ENCODE results near the gene POF1B.
"Not testable (repeated sequence)": the region's sequence is repeated elsewhere in the genome, so short reads cannot be mapped to it uniquely, and the experiment has no call there.

POF1B gene

GRCh38 chrX:85379174-85379907 is at the start of gene POF1B:
POF1B (minus strand) TSS chrX:85379665; CDS start chrX:85379454, 211 bp downstream.
- in situ Hi-C loops (cut with HindIII; ENCODE audit: low pct_ligation_motif_present, low pct_unique_long_range_greater_than_20kb, low sequenced_read_pairs): no loop called here
- DNase-seq: no peak

DNA sequence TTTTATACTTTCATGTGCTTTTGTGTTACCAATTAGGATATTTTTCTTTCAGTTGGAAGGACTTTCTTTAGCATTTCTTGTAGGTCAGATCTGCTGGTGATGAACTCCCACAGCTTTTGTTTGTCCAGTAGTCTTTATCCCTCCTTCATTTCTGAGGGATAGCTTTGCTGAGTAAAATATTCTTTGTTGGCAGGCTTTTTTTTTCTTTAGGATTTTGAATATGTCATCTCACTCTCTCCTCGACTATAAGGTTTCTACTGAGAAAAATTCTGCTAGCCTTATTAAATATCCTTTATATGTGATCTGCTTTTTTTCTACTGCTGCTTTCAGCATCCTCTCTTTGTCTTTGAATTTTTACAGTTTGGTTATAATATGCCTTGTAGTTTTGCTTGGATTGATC is 49.6 kb upstream of the POF1B start:
- no peak for DNase-seq
- in situ Hi-C loops (cut with HindIII; ENCODE audit: low pct_ligation_motif_present, low pct_unique_long_range_greater_than_20kb, low sequenced_read_pairs): no loop called here

DNA sequence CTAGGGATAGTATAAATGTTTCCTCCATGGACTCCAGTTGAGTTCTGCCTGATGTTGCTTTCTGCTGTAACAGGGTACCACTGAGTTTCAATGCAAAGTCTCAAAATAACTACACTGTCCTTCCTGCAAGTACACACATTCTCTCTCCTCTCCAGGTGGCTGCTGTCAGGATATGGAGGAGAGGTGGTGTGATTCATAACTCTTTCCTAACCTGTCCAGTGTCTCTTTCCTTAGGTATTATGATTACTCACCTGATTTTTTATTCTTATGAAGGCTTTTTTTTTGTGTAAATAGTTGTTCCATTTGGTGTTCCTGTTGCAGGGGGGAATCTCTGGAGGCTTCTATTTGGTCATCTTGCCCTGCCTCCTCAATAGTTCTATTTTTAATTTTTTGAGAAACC is 39.8 kb upstream of the POF1B start:
- no peak for DNase-seq
- in situ Hi-C loops (cut with HindIII; ENCODE audit: low pct_ligation_motif_present, low pct_unique_long_range_greater_than_20kb, low sequenced_read_pairs): no loop called here

- no peak for DNase-seq
- in situ Hi-C loops (cut with HindIII; ENCODE audit: low pct_ligation_motif_present, low pct_unique_long_range_greater_than_20kb, low sequenced_read_pairs): no loop called here
Measured at GRCh38 chrX:85391878-85392238, 12.4 kb upstream of the POF1B start.

DNA sequence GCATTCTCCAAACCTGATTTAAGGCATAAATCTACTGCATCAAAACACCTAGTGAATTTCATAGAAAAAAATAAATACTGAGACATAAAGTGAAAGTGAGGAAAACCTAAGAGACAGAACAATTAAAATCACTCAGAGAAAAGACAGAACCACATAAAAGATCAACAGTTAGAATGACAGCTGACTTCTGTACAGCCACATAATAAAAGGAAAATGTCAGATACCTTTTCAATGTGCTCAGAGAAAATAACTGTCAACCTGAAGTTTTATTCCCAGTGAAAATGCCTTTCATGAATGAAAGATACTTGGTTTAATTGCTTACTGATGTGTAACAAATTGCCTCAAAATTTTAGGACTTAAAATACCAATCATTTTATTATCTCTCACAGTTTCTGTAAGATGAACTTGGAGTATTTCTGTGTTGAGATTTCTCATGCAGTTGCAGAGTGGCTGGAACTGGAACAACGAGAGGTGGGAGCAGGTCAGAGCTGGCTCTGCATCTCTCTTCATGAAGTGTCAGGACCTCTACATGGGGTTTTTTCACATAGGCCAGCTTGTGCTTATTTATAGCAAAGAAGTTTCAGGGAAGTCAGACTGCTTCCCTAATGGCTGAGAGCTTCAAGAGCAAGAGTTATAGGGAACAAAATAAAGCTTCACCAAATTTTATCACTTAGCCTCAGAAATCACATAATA is 11.9 kb upstream of the POF1B start:
- DNase-seq: no peak
- in situ Hi-C loops (cut with HindIII; ENCODE audit: low pct_ligation_motif_present, low pct_unique_long_range_greater_than_20kb, low sequenced_read_pairs): no loop called here

- in situ Hi-C loops (cut with HindIII; ENCODE audit: low pct_ligation_motif_present, low pct_unique_long_range_greater_than_20kb, low sequenced_read_pairs): no loop called here
- DNase-seq: no peak
Measured at GRCh38 chrX:85381602-85382001, 2.1 kb upstream of the POF1B start.

DNA sequence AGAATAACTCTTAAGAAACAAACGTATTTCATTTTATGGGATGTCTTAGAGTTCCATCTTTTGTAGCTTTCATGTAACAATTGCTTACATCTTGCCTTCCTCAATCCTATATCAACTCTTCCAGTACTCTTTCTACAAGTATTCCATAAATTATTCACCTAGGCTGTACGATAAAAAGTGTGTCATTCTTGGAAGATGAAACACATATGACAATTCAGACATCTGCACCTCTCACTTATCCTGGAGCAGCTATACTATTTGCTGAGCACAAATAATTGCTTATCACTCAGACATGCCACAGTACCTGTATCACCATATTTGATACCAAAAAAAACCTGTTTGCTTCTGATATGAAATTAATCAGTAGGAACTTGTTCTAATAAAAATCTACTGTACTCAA is 1.0 kb downstream of the POF1B start:
- in situ Hi-C loops (cut with HindIII; ENCODE audit: low pct_ligation_motif_present, low pct_unique_long_range_greater_than_20kb, low sequenced_read_pairs): no loop called here
- DNase-seq: no peak

DNA sequence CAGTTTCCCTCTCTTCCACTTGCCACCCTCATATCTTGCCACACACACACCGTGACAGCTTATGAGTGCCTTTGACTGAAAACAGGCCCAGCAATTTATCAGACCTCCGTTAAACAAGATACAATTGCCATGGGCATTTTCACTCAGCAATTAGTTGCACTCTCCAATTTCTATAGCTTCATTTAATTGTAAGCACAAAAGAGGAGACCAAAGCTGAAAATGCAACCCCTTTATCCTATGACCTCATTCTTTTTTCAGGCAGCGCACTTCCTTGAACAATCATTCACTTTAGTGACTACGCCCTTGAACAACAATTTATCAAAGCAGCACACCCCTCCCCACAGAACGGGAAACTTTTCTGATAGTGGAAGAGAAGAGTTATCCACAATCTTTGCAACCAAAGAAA is 4.1 kb downstream of the POF1B start:
- in situ Hi-C loops (cut with HindIII; ENCODE audit: low pct_ligation_motif_present, low pct_unique_long_range_greater_than_20kb, low sequenced_read_pairs): no loop called here

DNA sequence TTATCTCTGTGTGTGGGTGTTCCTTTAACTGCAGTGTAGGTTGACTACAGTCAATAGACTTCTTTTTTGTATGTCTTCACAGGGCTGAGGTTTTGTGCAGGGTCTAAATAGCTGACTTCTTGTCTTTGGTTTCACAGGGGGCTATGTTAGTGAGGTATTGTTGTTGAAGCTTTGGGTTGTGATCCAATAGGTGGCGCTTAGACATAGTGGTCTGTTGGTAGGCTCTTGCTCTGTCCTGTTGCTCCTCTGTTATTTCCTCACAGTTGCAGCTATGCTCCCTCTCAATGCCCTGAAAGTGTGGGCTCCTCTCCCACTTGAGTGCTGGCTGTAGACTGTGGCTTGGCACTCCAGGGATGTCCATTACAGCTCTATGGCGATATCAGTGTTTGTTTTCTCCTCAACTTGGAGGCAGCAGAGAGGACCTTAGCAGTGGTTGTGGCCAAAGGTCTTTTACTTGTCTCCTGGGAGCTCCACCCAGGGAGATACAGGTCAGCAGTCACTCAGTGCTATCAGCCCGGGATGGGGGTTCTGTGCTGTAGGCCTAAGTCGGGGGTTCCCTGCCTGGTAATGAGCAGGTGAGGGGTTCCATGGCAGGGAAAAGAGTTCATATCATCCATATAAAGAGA is 14.0 kb downstream of the POF1B start:
- DNase-seq: no peak
- in situ Hi-C loops (cut with HindIII; ENCODE audit: low pct_ligation_motif_present, low pct_unique_long_range_greater_than_20kb, low sequenced_read_pairs): no loop called here

More for the DNA sequence above, 4.1 kb downstream of the POF1B start:
- DNase-seq: no peak

- in situ Hi-C loops (cut with HindIII; ENCODE audit: low pct_ligation_motif_present, low pct_unique_long_range_greater_than_20kb, low sequenced_read_pairs): no loop called here
- no peak for DNase-seq
Measured at GRCh38 chrX:85359051-85359450, 20.4 kb downstream of the POF1B start.

DNA sequence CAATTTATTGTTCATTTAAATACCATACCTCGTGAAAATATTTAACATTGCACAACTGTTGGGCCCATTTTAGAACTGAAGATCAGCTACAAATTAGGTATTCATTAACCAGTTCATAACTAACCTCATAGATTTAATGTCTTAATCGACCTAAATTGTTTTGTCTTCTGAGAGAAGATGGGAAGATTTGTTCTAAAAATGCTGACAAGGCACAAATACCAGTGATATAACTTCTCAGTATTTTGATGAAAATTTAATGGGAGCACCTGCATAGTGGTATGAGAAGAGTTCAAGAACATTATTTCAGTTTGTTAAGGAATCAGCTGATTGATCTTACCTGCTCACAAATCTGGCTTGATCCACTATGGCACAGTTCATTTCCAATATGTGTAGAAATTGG is 33.9 kb downstream of the POF1B start:
- DNase-seq: no peak
- in situ Hi-C loops (cut with HindIII; ENCODE audit: low pct_ligation_motif_present, low pct_unique_long_range_greater_than_20kb, low sequenced_read_pairs): no loop called here

- in situ Hi-C loops (cut with HindIII; ENCODE audit: low pct_ligation_motif_present, low pct_unique_long_range_greater_than_20kb, low sequenced_read_pairs): no loop called here
- DNase-seq: no peak
Measured at GRCh38 chrX:85327060-85327333, 52.5 kb downstream of the POF1B start.

DNA sequence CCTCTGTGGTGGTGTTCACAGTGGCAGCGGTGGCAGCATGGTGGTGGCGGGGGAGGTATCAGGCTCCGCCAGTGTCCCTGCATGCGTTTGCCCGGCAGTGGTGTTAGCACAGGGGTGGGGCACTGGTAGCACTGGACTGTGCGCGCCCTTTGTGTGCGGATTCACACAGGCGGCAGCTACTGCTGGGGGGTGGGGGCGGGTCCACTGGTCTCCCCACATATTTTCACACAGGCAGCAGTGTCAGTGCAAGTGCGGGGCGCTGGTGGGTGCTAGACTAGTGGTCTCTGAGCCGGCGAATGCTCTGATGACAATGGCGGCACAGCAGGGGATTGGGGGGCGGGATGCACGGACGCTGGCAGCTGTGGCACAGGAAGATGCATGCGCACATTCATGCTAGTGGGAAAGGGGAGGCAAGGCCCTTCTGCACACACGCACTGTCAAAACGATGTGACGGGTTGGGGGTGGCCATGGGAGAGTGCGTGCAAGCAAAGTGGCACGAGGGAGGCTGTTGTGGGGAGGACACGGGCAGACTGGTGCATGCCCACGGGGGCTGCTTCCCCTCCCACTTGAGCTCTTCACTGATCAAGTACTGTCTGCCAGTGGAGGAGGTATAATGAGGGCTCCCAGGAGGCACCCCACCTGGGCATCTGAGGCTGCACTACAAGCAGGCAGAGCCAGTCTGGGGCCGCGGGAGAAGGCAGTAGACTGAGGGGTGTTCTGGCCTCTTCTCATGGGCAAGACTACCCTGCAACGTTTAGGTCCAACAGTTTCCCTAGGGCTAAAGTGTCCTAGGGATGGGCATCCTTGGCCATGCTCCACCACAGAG is 53.0 kb downstream of the POF1B start:
- no peak for DNase-seq
- in situ Hi-C loops (cut with HindIII; ENCODE audit: low pct_ligation_motif_present, low pct_unique_long_range_greater_than_20kb, low sequenced_read_pairs): no loop called here

DNA sequence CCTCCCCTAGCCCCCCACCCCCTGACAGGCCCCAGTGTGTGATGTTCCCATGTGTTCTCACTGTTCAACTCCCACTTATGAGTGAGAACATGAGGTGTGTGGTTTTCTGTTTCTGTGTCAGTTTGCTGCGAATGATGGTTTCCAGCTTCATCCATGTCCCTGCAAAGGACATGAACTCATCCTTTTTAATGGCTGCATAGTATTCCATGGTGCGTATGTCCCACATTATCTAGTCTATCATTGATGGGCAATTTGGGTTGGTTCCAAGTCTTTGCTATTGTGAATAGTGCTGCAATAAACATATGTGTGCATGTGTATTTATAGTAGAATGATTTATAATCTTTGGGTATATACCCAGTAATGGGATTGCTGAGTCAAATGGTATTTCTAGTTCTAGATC is 68.1 kb downstream of the POF1B start:
- DNase-seq; in situ Hi-C loops (cut with HindIII; ENCODE audit: low pct_ligation_motif_present, low pct_unique_long_range_greater_than_20kb, low sequenced_read_pairs): not testable (repeated sequence)

DNA sequence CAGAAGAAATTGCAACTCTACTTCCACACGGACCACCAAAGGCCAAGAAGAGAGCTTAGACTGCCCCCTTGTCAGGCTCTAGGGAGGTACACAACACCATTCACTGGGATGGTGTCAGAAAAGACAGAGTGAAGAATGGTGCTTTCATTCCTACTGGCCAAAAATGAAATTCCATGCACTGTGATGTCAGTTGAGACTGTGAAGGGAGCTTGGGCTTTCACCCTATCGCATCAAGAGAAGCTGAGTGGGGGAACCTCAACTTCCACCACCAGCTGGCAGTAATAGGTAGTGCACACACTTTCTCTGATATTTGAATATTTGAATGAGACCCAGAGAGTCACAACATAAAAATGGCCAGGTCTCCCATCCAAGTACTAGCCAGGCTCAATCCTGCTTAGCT is 69.7 kb downstream of the POF1B start:
- in situ Hi-C loops (cut with HindIII; ENCODE audit: low pct_ligation_motif_present, low pct_unique_long_range_greater_than_20kb, low sequenced_read_pairs): no loop called here
- no peak for DNase-seq

GRCh38 chrX:85303544-85303943 is 75.9 kb downstream of the POF1B start:
- no peak for DNase-seq
- in situ Hi-C loops (cut with HindIII; ENCODE audit: low pct_ligation_motif_present, low pct_unique_long_range_greater_than_20kb, low sequenced_read_pairs): no loop called here

DNA sequence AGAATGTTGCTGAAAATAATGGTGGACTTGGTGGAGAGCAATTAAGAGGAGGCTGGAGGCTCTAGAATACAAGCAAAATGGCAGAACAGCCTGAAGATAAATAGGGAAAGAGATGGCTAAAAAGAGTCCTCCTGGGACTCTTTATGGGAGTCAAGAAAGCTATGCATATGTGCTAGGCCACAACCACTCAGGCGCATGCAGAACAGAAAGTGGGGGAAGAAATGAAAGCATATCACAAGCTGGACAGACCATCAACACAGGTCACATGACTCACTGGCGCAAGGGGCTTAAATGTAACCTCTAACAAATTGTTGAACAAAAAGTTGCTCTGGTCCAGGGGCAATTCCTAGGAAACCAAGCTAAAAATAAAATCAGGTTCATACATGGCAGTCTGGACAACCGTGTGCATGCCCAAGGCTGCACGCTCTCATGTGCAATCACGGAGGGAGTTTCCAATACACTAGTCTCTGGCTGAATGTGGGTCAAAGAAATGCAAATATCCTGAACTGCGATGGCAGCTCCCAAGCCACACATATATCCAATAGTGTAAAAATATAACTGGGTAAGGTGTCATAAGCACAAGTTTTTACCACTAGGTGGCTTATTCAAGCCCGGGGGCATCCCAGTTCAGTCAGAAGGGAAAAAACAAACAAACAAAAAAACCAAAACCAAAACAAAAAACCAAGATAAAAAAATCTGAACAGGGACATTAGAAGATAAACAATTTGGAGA is 90.3 kb downstream of the POF1B start:
- DNase-seq: no peak
- in situ Hi-C loops (cut with HindIII; ENCODE audit: low pct_ligation_motif_present, low pct_unique_long_range_greater_than_20kb, low sequenced_read_pairs): no loop called here

- DNase-seq; in situ Hi-C loops (cut with HindIII; ENCODE audit: low pct_ligation_motif_present, low pct_unique_long_range_greater_than_20kb, low sequenced_read_pairs): not testable (repeated sequence)
Measured at GRCh38 chrX:85285286-85285685, 94.2 kb downstream of the POF1B start.
